Heart right ventricle (tissue), 16 donors: ENCODE results near the gene ROCK2. TPM values are rescaled to one million over a fixed set of nuclear protein-coding genes. Genes with fewer than 3 reads are reported as not detected.

Source experiments
- ATAC-seq, 8 donors: fragments of 200-7000 bp; cut with Tn5 transposase; one replicate each; pipeline ENCODE4 v1.9.1; 2020; ENCODE audit warnings: mild to moderate bottlenecking in 8 of 8, moderate library complexity in 8 of 8, moderate number of reproducible peaks in 1 of 8
- DNase-seq, 2 donors: peaks; one replicate each; pipeline ENCODE4 v3.0.0-alpha.2; 2020
- H3K27ac ChIP-seq, 10 donors: fragments of 200-600 bp; sonication (generic) in 2 of 10; one replicate each; pipeline versions ENCODE4 v1.5.0 to v1.8.0; 2020 to 2022; ENCODE audit warnings: mild to moderate bottlenecking in 3 of 10
- H3K27me3 ChIP-seq, 7 donors: fragments of 200-600 bp; one replicate each; pipeline ENCODE4 v1.8.0; 2021 to 2022; ENCODE audit warnings: mild to moderate bottlenecking in 2 of 7
- H3K36me3 ChIP-seq, 9 donors: fragments of 200-600 bp; sonication (generic) in 1 of 9; one replicate each; pipeline versions ENCODE4 v1.5.0 to v1.8.0; 2020 to 2022; ENCODE audit warnings: mild to moderate bottlenecking in 2 of 9
- H3K4me1 ChIP-seq, 9 donors: fragments of 200-600 bp; sonication (generic) in 1 of 9; one replicate each; pipeline versions ENCODE4 v1.5.0 to v1.8.0; 2020 to 2022; ENCODE audit warnings: mild to moderate bottlenecking in 4 of 9
- H3K4me3 ChIP-seq, 10 donors: fragments of 200-600 bp; sonication (generic) in 2 of 10; one replicate each; pipeline versions ENCODE4 v1.5.0 to v1.8.0; 2020 to 2022; ENCODE audit warnings: mild to moderate bottlenecking in 7 of 10, moderate library complexity in 2 of 10
- H3K9me3 ChIP-seq, 11 donors: fragments of 200-600 bp in 10 of 11; sonication (generic) in 2 of 11; one replicate each; pipeline versions ENCODE4 v1.5.0 to v1.8.0; 2013 to 2022; ENCODE audit warnings: mild to moderate bottlenecking in 2 of 11, control low read depth in 1 of 11, moderate library complexity in 1 of 11
- WGBS, 2 donors: extraction: QIAGEN DNeasy Blood & Tissue Kit; methylation state at CpG; one replicate each; pipeline ENCODE4 v1.1.7; 2013; ENCODE audit warnings: inconsistent platforms in 1 of 2; 5-methylcytosine and 5-hydroxymethylcytosine counted together
- intact Hi-C, 10 donors: fragments of 100-400 bp; cut with DNase I; formaldehyde crosslinking; loops; one replicate each; pipeline versions ENCODE4 v1.11.1 to v1.14.2; 2022
- polyA plus RNA-seq, 2 donors: library from polyadenylated mRNA; stranded (reverse); fragments of 200-250 nt; gene quantifications; one replicate each; pipeline ENCODE4 v1.2.3, GENCODE V29; 2013
- total RNA-seq, 10 donors: library from RNA; stranded (reverse); fragmentation: NEBNext Ultra II Directional in 3 of 10; extraction: Animal tissue kit (Norgen Biotek cat#: 25700) in 3 of 10; gene quantifications; one replicate each; pipeline versions ENCODE4 v1.2.1 to v1.2.4, GENCODE V29; 2021 to 2023
- TF ChIP-seq, protein P1 (sequence below), 9 donors: fragments of 200-600 bp; sonication (generic) in 2 of 9; IDR thresholded peaks; one replicate each; pipeline versions ENCODE4 v1.5.0 to v1.8.0; 2021 to 2022; ENCODE audit warnings: antibody characterized with exemption in 9 of 9, mild to moderate bottlenecking in 5 of 9, moderate library complexity in 1 of 9
- donor health status: Arrhythmogenic right ventricular cardiomyopathy.
- donor health status: ischemic (EF 13 %, LVEDD 7.1; RV severe dilation, severe dysfunction).
- donor health status: healthy with polysubstance abuse.
- donor health status: DM: no; HTN: yes; CAD: no.
- donor health status: DM: no; HTN: no; CAD: no.
- donor health status: ischemic (EF 25% LVEDD 6.9; RV normal size, moderate dysfunction).
- donor health status: ischemic (EF 25% LVEDD 5.7; RV mildly dilated, moderate dysfunction).
- donor health status: healthy.
- donor health status: DM: yes; HTN: yes; CAD: no.
- donor health status: Ischemic cardiomyopathy.
- donor health status: ischemic (EF 35%, LVEDD 5.7; RV mildly dilated, moderate dysfunction).
- donor health status: nonischemic (EF 11% LVEDD 7.7; RV severe dilation, severe dysfunction).
- donor health status: DM: yes; HTN: yes; CAD: no.
- donor health status: PGD.
- donor health status: ischemic (EF 29% LVEDD 5.4; RV normal size, mild dysfunction).
- donor health status: nonischemic (EF 23%, LVEDD 6.1; RV moderate dilation, normal function).

ROCK2 gene
- total and polyA plus RNA-seq, 12 donors, result 6.9 to 51.8 (median 36.5) TPM

DNA sequence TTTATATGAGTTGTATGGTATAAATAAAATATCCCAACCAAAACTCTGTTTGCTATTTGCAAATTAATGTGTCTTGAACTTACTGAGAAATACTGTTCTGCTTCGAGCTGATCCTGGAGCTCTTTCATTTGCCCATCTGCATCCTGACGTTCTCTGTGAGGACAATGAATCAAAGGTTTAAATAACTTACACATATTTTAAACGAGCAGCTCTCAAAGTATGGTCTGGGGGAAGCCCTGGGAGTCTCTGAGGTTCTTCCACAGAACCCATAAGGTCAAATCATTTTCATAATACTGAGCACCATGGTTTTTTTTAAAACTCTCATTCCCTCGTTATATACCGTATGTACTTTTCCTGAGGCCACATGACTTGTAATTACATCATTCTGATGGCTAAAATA, 142.5 kb downstream of the ROCK2 start:
- TF ChIP-seq, protein P1, sequence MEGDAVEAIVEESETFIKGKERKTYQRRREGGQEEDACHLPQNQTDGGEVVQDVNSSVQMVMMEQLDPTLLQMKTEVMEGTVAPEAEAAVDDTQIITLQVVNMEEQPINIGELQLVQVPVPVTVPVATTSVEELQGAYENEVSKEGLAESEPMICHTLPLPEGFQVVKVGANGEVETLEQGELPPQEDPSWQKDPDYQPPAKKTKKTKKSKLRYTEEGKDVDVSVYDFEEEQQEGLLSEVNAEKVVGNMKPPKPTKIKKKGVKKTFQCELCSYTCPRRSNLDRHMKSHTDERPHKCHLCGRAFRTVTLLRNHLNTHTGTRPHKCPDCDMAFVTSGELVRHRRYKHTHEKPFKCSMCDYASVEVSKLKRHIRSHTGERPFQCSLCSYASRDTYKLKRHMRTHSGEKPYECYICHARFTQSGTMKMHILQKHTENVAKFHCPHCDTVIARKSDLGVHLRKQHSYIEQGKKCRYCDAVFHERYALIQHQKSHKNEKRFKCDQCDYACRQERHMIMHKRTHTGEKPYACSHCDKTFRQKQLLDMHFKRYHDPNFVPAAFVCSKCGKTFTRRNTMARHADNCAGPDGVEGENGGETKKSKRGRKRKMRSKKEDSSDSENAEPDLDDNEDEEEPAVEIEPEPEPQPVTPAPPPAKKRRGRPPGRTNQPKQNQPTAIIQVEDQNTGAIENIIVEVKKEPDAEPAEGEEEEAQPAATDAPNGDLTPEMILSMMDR (IDR thresholded peaks at IDR 0.05), result no peak
- H3K27me3 ChIP-seq, result no peaks in the 10 kb centered on the region
- ATAC-seq (no peak), DNase-seq (no peak)
- H3K36me3 ChIP-seq, result peaks cover 0 to 99% (median 35%) of the 10 kb centered on the region in 9 donors
- no peak overlapping the region for H3K4me3 ChIP-seq
- intact Hi-C loops, result loop anchor here in 1 of 10 donors (5.0 kb wide), 1 partner anchor 70 kb away; a partner anchor contains a TSS
- H3K9me3 ChIP-seq, result no peaks in the 10 kb centered on the region
- WGBS, 2 donors, result 84 to 85% methylated on average over 5 of the region's 5 CpGs
- peaks cover 0 to 23% (median 0%) of the 10 kb centered on the region in 9 donors for H3K4me1 ChIP-seq
- no peak overlapping the region for H3K27ac ChIP-seq

GRCh38 chr2:11200651-11201050, 143.8 kb downstream of the ROCK2 start:
- H3K36me3 ChIP-seq, result peaks cover 0 to 99% (median 45%) of the 10 kb centered on the region in 9 donors

GRCh38 chr2:11196246-11196645, 148.2 kb downstream of the ROCK2 start:
- no peaks in the 10 kb centered on the region for H3K9me3 ChIP-seq
- ATAC-seq (no peak), DNase-seq (no peak)
- no peaks in the 10 kb centered on the region for H3K4me1 ChIP-seq
- no peaks in the 10 kb centered on the region for H3K27me3 ChIP-seq
- peaks cover 0 to 100% (median 70%) of the 10 kb centered on the region in 9 donors for H3K36me3 ChIP-seq
- WGBS, 2 donors, result 89 to 95% methylated on average over 3 of the region's 3 CpGs
- H3K4me3 ChIP-seq, result no peak overlapping the region
- intact Hi-C loops, result no loop called here
- TF ChIP-seq, protein P1 (IDR thresholded peaks at IDR 0.05), result no peak
- no peak overlapping the region for H3K27ac ChIP-seq

More at GRCh38 chr2:11200651-11201050, 143.8 kb downstream of the ROCK2 start:
- intact Hi-C loops, result loop anchor here in 1 of 10 donors (5.0 kb wide), 1 partner anchor 68 kb away; a partner anchor contains a TSS
- TF ChIP-seq, protein P1 (IDR thresholded peaks at IDR 0.05), result no peak
- no peak overlapping the region for H3K4me3 ChIP-seq
- H3K4me1 ChIP-seq, result peaks cover 0 to 23% (median 0%) of the 10 kb centered on the region in 9 donors
- H3K27me3 ChIP-seq, result no peaks in the 10 kb centered on the region
- no peaks in the 10 kb centered on the region for H3K9me3 ChIP-seq
- DNase-seq (no peak), ATAC-seq (no peak)
- no peak overlapping the region for H3K27ac ChIP-seq
- 95 to 96% methylated on average over 2 of the region's 2 CpGs for WGBS, 2 donors

DNA sequence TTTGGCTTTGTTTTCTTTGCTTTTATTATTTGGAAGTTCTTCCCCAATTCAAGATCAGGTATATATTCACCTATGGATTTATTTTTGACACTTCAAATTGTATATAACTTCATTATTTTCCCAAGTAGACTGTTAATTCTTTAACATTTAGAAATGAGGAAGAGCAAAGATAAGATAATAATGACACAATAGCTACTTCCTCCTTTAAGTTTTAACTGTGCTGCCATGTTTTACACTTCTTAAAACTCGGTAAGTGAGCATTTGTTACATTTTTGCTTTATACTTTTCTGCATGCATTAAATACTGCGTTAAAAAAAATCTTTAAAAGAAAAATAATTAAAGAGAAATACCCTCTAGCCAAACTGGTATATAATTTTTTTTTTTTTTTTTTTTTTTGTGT, 156.7 kb downstream of the ROCK2 start:
- Histone ChIP-seq H3K4me1 (peaks cover 0 to 6% (median 0%) of the 10 kb centered on the region in 9 donors), H3K36me3 (peaks cover 0 to 96% (median 36%) of the 10 kb centered on the region in 9 donors), H3K27me3 (no peaks in the 10 kb centered on the region), H3K9me3 (no peaks in the 10 kb centered on the region), H3K27ac (no peak overlapping the region), H3K4me3 (no peak overlapping the region)
- WGBS, 2 donors, result 92 to 94% methylated on average over 2 of the region's 2 CpGs
- TF ChIP-seq, protein P1 (IDR thresholded peaks at IDR 0.05), result no peak
- no peak for DNase-seq
- no peak for ATAC-seq
- intact Hi-C loops, result no loop called here
